HepG2 (cell line): ENCODE results near the gene DST. TPM values are rescaled to one million over a fixed set of nuclear protein-coding genes. Genes with fewer than 3 reads are reported as not detected.

Source experiments
- ATAC-seq: fragments of 200-7000 bp; cut with Tn5 transposase; 3 replicates; pipeline ENCODE4 v1.9.1; 2020; ENCODE audit warnings: mild to moderate bottlenecking, moderate library complexity
- BruUV-seq: library from RNA; stranded (reverse); fragments of 400-500 nt; replicated peaks from 2 replicates; lab custom pipeline; 2021; lab: Mats Ljungman, UMichigan
- CTCF ChIA-PET: fragments of 300-600 bp; formaldehyde crosslinking; extraction: SDS; loops from one replicate; lab custom pipeline; 2021; ENCODE audit warnings: low total read pairs, inconsistent platforms, low intra/inter-chr PET ratio; lab: Yijun Ruan, JAX
- POLR2A ChIA-PET: fragments of 350-600 bp; sonication (Branson Sonifier 250); formaldehyde crosslinking; loops from one replicate; lab custom pipeline; 2020; ENCODE audit warnings: antibody characterized with exemption, inconsistent platforms; lab: Yijun Ruan, JAX
- DNase-seq: peaks from one replicate; pipeline ENCODE4 v3.0.0-alpha.2; 2015; ENCODE audit warnings: low spot score
- FAIRE-seq: peaks from 3 replicates; lab custom pipeline; 2011; peaks lifted over from hg19 to GRCh38; lab: Jason Lieb, UNC
- H2AFZ ChIP-seq: one replicate; pipeline ENCODE4 v1.6.1; 2011; ENCODE audit warnings: low read length, inconsistent platforms
- H3K27ac ChIP-seq: fragments of 300-600 bp; 3 replicates; pipeline ENCODE4 v1.8.0; 2011; ENCODE audit warnings: mixed run types, mild to moderate bottlenecking, mixed read lengths, low read length, inconsistent platforms; ENCODE audit not compliant: insufficient read depth; ENCODE audit errors: extremely low read length
- H3K27me3 ChIP-seq, 2 experiments: fragments of 200-600 bp in 1 of 2; 2 replicates in 1 of 2; 3 replicates in 1 of 2; pipeline versions ENCODE4 v1.6.0 to v1.8.0; 2011; ENCODE audit warnings: low read length in 2 of 2, mild to moderate bottlenecking in 2 of 2, moderate library complexity in 2 of 2, inconsistent platforms in 1 of 2; ENCODE audit not compliant: insufficient read depth in 2 of 2, control insufficient read depth in 1 of 2
- H3K36me3 ChIP-seq, 2 experiments: fragments of 200-600 bp in 1 of 2; replicated peaks in 1 of 2; 2 replicates in 1 of 2; 3 replicates in 1 of 2; pipeline versions ENCODE4 v1.5.1 to v1.8.0; 2011; ENCODE audit warnings: low read length in 2 of 2, inconsistent platforms in 1 of 2; ENCODE audit not compliant: insufficient read depth in 2 of 2, control insufficient read depth in 1 of 2
- H3K4me1 ChIP-seq: 2 replicates; pipeline ENCODE4 v1.5.1; 2012; ENCODE audit warnings: low read length, inconsistent platforms; ENCODE audit not compliant: insufficient read depth
- H3K4me2 ChIP-seq: 2 replicates; pipeline ENCODE4 v1.6.0; 2011; ENCODE audit warnings: low read depth, low read length, inconsistent platforms
- H3K4me3 ChIP-seq, 3 experiments: fragments of 200-600 bp in 1 of 3; sonication (generic), shearing (Covaris generic) in 1 of 3; replicated peaks in 1 of 3; 2 replicates each; pipeline ENCODE4 v1.5.1; 2011 to 2016; ENCODE audit warnings: low read length in 3 of 3, inconsistent platforms in 2 of 3, low read depth in 2 of 3, mild to moderate bottlenecking in 2 of 3, control low read depth in 1 of 3, mixed read lengths in 1 of 3; ENCODE audit not compliant: insufficient read depth in 1 of 3
- H3K79me2 ChIP-seq: one replicate; pipeline ENCODE4 v1.6.1; 2011; ENCODE audit warnings: low read length, inconsistent platforms; ENCODE audit not compliant: insufficient read depth
- H3K9ac ChIP-seq: 2 replicates; pipeline ENCODE4 v1.6.0; 2011; ENCODE audit warnings: mild to moderate bottlenecking, low read depth, low read length, inconsistent platforms; ENCODE audit not compliant: insufficient read depth
- H3K9me3 ChIP-seq: 2 replicates; pipeline ENCODE4 v1.5.1; 2012; ENCODE audit warnings: mild to moderate bottlenecking, low read length
- H4K20me1 ChIP-seq: 2 replicates; pipeline ENCODE4 v1.6.0; 2011; ENCODE audit warnings: inconsistent platforms, mild to moderate bottlenecking, low read length, moderate library complexity; ENCODE audit not compliant: insufficient read depth
- CCAR2 ChIP-seq: fragments of 200-400 bp; formaldehyde crosslinking; optimal IDR thresholded peaks from 2 replicates; pipeline ENCODE3; 2018; ENCODE audit warnings: low read depth, mild to moderate bottlenecking, low read length, moderate library complexity
- HNF1B ChIP-seq: sonication (generic); formaldehyde crosslinking; IDR thresholded peaks from 2 replicates; pipeline ENCODE4 v1.5.1; 2020; ENCODE audit warnings: mild to moderate bottlenecking, moderate library complexity, missing genetic modification reagents
- KAT7 ChIP-seq: IDR thresholded peaks from 2 replicates; pipeline ENCODE4 v1.6.1; 2018; ENCODE audit warnings: borderline replicate concordance, missing compliant biosample characterization
- SOX5 ChIP-seq: IDR thresholded peaks from 2 replicates; pipeline ENCODE4 v1.6.1; 2016; ENCODE audit warnings: borderline replicate concordance
- ZNF207 ChIP-seq: fragments of 450-650 bp; IDR thresholded peaks from 2 replicates; pipeline ENCODE4 v1.6.1; 2016; ENCODE audit warnings: antibody characterized with exemption, borderline replicate concordance
- ZNF251 ChIP-seq: sonication (generic); formaldehyde crosslinking; IDR thresholded peaks from 2 replicates; pipeline ENCODE4 v1.9.0; 2021; ENCODE audit warnings: mild to moderate bottlenecking, missing genetic modification reagents
- ZNF552 ChIP-seq: sonication (generic); formaldehyde crosslinking; IDR thresholded peaks from 2 replicates; pipeline ENCODE4 v1.9.0; 2022; ENCODE audit warnings: missing genetic modification reagents, mild to moderate bottlenecking, borderline replicate concordance
- in situ Hi-C: cut with HindIII; loops from 2 replicates; pipeline ENCODE4 v1.10.0; 2017; ENCODE audit warnings: low pct_unique_long_range_greater_than_20kb; ENCODE audit not compliant: extremely low pct_ligation_motif_present
- intact Hi-C: fragments of 100-400 bp; cut with micrococcal nuclease; formaldehyde crosslinking; loops from one replicate; pipeline ENCODE4 v1.10.0; 2022; ENCODE audit not compliant: unreplicated experiment
- polyA plus RNA-seq, 8 experiments: library from polyadenylated mRNA; depleted of rRNA in 3 of 8; stranded (reverse) in 7 of 8; unstranded in 1 of 8; fragments of >200 nt; fragmentation: Illumina TruSeq in 4 of 8; extraction: Trizol in 4 of 8; gene quantifications; 2 replicates each; pipeline versions ENCODE4 v1.2.1 to v1.2.3, GENCODE V29; 2011 to 2016; ENCODE audit warnings: low read depth in 4 of 8, missing spikeins in 1 of 8, mixed read lengths in 1 of 8; ENCODE audit not compliant: insufficient read depth in 1 of 8
- total RNA-seq, 5 experiments: library from RNA; depleted of rRNA; stranded (reverse); fragments of >200 nt; fragmentation: Illumina TruSeq; extraction: Trizol; gene quantifications; 2 replicates each; pipeline ENCODE4 v1.2.3, GENCODE V29; 2016; ENCODE audit warnings: low read depth in 1 of 5
- TF ChIP-seq, protein P1 (sequence below): sonication (generic); formaldehyde crosslinking; IDR thresholded peaks from 2 replicates; pipeline ENCODE4 v1.5.1; 2020; ENCODE audit warnings: missing genetic modification reagents, mild to moderate bottlenecking, borderline replicate concordance
- TF ChIP-seq, protein P2 (sequence below): sonication (generic); formaldehyde crosslinking; IDR thresholded peaks from 2 replicates; pipeline ENCODE4 v1.4.0; 2020; ENCODE audit warnings: missing genetic modification reagents

DST gene
- total and polyA plus RNA-seq, 2 of the 13 experiments (the other 11 are each of a cell fraction or from before 2014, with no cell fraction given) = 64.4 to 89.0 TPM

- Histone ChIP-seq H3K4me1 (no peaks in the 10 kb centered on the region), H3K4me3 (no peak overlapping the region), H3K27ac (no peak overlapping the region), H3K79me2 (no peaks in the 10 kb centered on the region), H3K4me2 (no peak overlapping the region)
- intact Hi-C loops = loop anchor here (5.0 to 10.0 kb wide), 3 partner anchors 52 to 1150 kb away; no protein-coding TSS in a partner anchor
- BruUV-seq = no TSS peak
- TF ChIP-seq ZNF552 (CRISPR knock-in tag) (no peak), ZNF251 (CRISPR knock-in tag) (no peak), ZNF207 (no peak), KAT7 (CRISPR knock-in tag) (no peak), SOX5 (no peak), HNF1B (no peak), CCAR2 (no peak)
- TF ChIP-seq, protein P1, sequence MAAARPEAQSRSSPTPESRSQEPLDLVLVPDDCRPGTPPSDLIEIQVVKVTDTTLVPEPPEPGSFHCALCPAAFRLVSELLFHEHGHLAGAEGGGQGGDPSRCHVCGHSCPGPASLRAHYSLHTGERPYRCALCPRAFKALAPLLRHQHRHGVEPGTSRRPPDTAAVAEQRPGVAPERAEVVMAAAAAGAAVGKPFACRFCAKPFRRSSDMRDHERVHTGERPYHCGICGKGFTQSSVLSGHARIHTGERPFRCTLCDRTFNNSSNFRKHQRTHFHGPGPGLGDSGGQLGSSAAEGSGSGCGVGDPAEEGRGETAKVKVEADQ = no peak
- TF ChIP-seq, protein P2, sequence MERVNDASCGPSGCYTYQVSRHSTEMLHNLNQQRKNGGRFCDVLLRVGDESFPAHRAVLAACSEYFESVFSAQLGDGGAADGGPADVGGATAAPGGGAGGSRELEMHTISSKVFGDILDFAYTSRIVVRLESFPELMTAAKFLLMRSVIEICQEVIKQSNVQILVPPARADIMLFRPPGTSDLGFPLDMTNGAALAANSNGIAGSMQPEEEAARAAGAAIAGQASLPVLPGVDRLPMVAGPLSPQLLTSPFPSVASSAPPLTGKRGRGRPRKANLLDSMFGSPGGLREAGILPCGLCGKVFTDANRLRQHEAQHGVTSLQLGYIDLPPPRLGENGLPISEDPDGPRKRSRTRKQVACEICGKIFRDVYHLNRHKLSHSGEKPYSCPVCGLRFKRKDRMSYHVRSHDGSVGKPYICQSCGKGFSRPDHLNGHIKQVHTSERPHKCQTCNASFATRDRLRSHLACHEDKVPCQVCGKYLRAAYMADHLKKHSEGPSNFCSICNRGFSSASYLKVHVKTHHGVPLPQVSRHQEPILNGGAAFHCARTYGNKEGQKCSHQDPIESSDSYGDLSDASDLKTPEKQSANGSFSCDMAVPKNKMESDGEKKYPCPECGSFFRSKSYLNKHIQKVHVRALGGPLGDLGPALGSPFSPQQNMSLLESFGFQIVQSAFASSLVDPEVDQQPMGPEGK = no peak
- TF ChIP-seq, all 625 proteins: peak for 0
- CTCF ChIA-PET = interaction anchor here (1.8 to 5.6 kb wide), 2 partner anchors 235 to 280 kb away, joined by 10 to 89 read pairs; no protein-coding TSS in a partner anchor
- H3K9ac ChIP-seq = no peak overlapping the region
- H3K27me3 ChIP-seq = no peaks in the 10 kb centered on the region
- no peak overlapping the region for H2AFZ ChIP-seq
- H3K36me3 ChIP-seq = peaks cover 5 to 16% of the 10 kb centered on the region in 2 experiments; a peak in 4 of 5 replicates
- FAIRE-seq (no peak), DNase-seq (no peak), ATAC-seq (no peak)
- H3K9me3 ChIP-seq = no peaks in the 10 kb centered on the region
- in situ Hi-C loops = loop anchor here (5.0 kb wide), 1 partner anchor 237 kb away; no protein-coding TSS in a partner anchor
- POLR2A ChIA-PET = no interaction called here
- no peaks in the 10 kb centered on the region for H4K20me1 ChIP-seq
These were observed 48.0 kb downstream of the DST start for GRCh38 chr6:56594699-56595098.
